ENCODE results near the gene TMEM30A.

DNA sequence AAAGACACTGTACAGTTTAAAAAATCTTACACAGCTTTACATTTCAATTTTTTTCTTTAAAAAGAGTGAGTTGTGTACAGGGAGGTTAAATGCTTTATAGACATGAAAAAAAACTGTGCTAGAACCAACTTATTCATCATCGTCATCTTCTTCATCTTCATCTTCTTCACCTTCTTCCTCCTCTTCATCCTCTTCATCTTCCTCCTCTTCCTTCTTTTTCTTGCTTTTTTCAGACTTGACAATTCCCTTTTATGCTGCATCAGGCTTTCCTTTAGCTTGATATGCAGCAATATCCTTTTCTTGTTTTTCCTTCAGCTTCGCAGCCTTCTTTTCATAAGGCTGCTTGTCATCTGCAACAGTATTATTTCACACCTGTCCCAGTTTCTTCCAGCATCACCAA lies 34.3 kb upstream of the TMEM30A start:
- no peak for TF ChIP-seq ZNF274 (IDR thresholded peaks at IDR 0.05; ENCODE audit: low read depth, low read length)
- no peak for TF ChIP-seq YY1 (IDR thresholded peaks at IDR 0.05; ENCODE audit: insufficient read depth, insufficient read length)
